ENCODE measurements around the gene VIT.

DNA sequence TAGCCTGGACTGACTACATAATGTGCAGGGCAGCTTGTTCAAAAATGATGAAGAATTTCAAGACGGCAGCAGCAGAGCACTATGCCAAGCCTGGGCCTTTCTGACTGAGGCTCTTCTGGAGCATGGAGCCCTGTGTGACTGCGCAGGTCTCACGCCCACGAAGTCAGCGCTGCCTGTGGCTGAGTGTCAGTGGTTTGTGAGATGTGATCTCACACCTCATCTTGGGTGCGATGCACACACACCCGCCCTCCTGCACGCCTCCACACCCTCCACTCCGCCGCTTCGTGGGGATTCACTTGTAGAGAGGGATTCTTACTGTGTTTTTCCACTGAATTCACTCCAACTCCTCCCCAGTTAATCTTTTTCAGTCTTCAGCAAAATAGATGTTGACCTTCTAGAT is 103.9 kb downstream of the VIT start:
- no peak for TF ChIP-seq EZH2phosphoT487 (IDR thresholded peaks at IDR 0.05; ENCODE audit: borderline replicate concordance)
- TF ChIP-seq, protein P1, sequence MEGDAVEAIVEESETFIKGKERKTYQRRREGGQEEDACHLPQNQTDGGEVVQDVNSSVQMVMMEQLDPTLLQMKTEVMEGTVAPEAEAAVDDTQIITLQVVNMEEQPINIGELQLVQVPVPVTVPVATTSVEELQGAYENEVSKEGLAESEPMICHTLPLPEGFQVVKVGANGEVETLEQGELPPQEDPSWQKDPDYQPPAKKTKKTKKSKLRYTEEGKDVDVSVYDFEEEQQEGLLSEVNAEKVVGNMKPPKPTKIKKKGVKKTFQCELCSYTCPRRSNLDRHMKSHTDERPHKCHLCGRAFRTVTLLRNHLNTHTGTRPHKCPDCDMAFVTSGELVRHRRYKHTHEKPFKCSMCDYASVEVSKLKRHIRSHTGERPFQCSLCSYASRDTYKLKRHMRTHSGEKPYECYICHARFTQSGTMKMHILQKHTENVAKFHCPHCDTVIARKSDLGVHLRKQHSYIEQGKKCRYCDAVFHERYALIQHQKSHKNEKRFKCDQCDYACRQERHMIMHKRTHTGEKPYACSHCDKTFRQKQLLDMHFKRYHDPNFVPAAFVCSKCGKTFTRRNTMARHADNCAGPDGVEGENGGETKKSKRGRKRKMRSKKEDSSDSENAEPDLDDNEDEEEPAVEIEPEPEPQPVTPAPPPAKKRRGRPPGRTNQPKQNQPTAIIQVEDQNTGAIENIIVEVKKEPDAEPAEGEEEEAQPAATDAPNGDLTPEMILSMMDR (conservative IDR thresholded peaks at IDR 0.05; ENCODE audit: low read length) = no peak

All from Loucy (cell line).